Measurements from ENCODE around the gene CDON. TPM values are rescaled to one million over a fixed set of nuclear protein-coding genes. Genes with fewer than 3 reads are reported as not detected.

CDON gene
- total RNA-seq, 1 experiment from 2014 or later: 17.2 TPM

- no peak overlapping the region for H3K4me2 ChIP-seq (ENCODE audit: insufficient read depth, insufficient read length, low read length)
- no peak for TF ChIP-seq CTCF (conservative IDR thresholded peaks at IDR 0.05)
- Mint-ChIP-seq H3K9me3 (no peaks in the 10 kb centered on the region; a peak in 1 of 5 replicates), H3K36me3 (ENCODE audit: insufficient read depth in 1 of 3, low read depth in 3 of 3) (no peaks in the 10 kb centered on the region), H3K27ac (peak overlapping the region in 2 of 3 experiments; percentile 8 to 81; a peak in 2 of 7 replicates), H3K4me3 (peak overlapping the region in 1 of 2 experiments; percentile 21; a peak in 2 of 5 replicates), H3K4me1 (peaks cover 23 to 38% of the 10 kb centered on the region in 2 experiments), H3K27me3 (ENCODE audit: low read depth) (peaks cover 6% of the 10 kb centered on the region)
- H3K4me1 ChIP-seq (ENCODE audit: insufficient read depth, low read length): peaks cover 6% of the 10 kb centered on the region; the same call in 1 of the 2 replicates
- H2BK120ac ChIP-seq (ENCODE audit: low read depth, low read length, poor library complexity, severe bottlenecking): no peak overlapping the region
- H3K56ac ChIP-seq (ENCODE audit: insufficient read length, low read depth, low read length): no peak overlapping the region
- H3K23ac ChIP-seq (ENCODE audit: insufficient read length, low read depth, low read length): no peak overlapping the region
- H3K27me3 ChIP-seq (ENCODE audit: insufficient read depth, low read length): no peaks in the 10 kb centered on the region
- no peaks in the 10 kb centered on the region for H3K23me2 ChIP-seq (ENCODE audit: insufficient read length, low read depth, low read length, poor library complexity, severe bottlenecking)
- H4K91ac ChIP-seq (ENCODE audit: insufficient read length, low read depth, low read length): no peak overlapping the region
- no peak overlapping the region for H3K4ac ChIP-seq (ENCODE audit: low read depth, low read length)
- DNase-seq: no peak
- WGBS (ENCODE audit: extremely low coverage, insufficient read length, low lambda C conversion rate): no CpG with 5 or more reads among the region's 12 CpGs
- no peak overlapping the region for H2AFZ ChIP-seq (ENCODE audit: low read length)
- H3K79me2 ChIP-seq (ENCODE audit: insufficient read depth, low read length): no peaks in the 10 kb centered on the region
- H3T11ph ChIP-seq (ENCODE audit: low read length): no peak overlapping the region
- H2BK15ac ChIP-seq (ENCODE audit: low read depth, low read length): no peak overlapping the region
- H3K9ac ChIP-seq (ENCODE audit: extremely low read depth, insufficient read length, low read length): no peak overlapping the region
- H3K79me1 ChIP-seq (ENCODE audit: insufficient read depth, low read depth, low read length, poor library complexity, severe bottlenecking): no peaks in the 10 kb centered on the region
- peak overlapping the region; percentile 43 for H3K18ac ChIP-seq (ENCODE audit: insufficient read length, low read depth, low read length)
- H2BK12ac ChIP-seq (ENCODE audit: insufficient read length, low read depth, low read length): no peak overlapping the region
- no peaks in the 10 kb centered on the region for H3K9me3 ChIP-seq (ENCODE audit: control insufficient read depth, low read depth, low read length)
- H2BK20ac ChIP-seq (ENCODE audit: low read depth, low read length, poor library complexity, severe bottlenecking): no peak overlapping the region
- H4K20me1 ChIP-seq (ENCODE audit: control insufficient read depth, insufficient read depth, insufficient read length): no peaks in the 10 kb centered on the region
- H2AK5ac ChIP-seq (ENCODE audit: insufficient read length, low read length): no peak overlapping the region
- H3K14ac ChIP-seq (ENCODE audit: insufficient read depth, low read length): no peak overlapping the region
- H4K8ac ChIP-seq (replicated peaks; ENCODE audit: insufficient read length, low read depth, low read length): no peak overlapping the region
- H3K27ac ChIP-seq (ENCODE audit: insufficient read length, low read depth, low read length): no peak overlapping the region
- no peak overlapping the region for H4K5ac ChIP-seq (ENCODE audit: insufficient read length, low read depth, low read length)
- no peak overlapping the region for H2BK5ac ChIP-seq (ENCODE audit: insufficient read length, low read length)
Measured at GRCh38 chr11:125933030-125933813, 129.4 kb downstream of the CDON start.

All from H9 (cell line).